Measurements from ENCODE around the gene RPS3A.

DNA sequence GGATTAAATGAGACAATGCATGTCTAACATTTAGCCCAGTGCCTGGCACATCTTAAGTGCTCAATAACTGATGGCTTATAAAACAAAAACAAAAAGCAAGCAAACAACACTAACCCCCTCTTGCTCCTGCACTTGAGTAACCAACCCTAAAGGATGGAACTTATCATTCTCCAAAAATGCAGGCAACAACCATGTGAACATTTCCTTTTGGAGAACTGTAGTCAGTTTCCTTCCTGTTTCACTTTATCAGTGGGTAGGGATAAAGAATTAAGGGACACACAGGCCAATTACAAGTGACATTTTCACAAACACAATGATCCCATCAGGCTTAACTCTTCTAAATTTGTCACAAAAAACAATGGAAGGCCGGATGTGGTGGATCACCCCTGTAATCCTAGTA, 30.4 kb downstream of the RPS3A start:
- TF ChIP-seq, protein P1, sequence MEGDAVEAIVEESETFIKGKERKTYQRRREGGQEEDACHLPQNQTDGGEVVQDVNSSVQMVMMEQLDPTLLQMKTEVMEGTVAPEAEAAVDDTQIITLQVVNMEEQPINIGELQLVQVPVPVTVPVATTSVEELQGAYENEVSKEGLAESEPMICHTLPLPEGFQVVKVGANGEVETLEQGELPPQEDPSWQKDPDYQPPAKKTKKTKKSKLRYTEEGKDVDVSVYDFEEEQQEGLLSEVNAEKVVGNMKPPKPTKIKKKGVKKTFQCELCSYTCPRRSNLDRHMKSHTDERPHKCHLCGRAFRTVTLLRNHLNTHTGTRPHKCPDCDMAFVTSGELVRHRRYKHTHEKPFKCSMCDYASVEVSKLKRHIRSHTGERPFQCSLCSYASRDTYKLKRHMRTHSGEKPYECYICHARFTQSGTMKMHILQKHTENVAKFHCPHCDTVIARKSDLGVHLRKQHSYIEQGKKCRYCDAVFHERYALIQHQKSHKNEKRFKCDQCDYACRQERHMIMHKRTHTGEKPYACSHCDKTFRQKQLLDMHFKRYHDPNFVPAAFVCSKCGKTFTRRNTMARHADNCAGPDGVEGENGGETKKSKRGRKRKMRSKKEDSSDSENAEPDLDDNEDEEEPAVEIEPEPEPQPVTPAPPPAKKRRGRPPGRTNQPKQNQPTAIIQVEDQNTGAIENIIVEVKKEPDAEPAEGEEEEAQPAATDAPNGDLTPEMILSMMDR (tag by site-specific recombination; IDR thresholded peaks at IDR 0.05), result no peak
- TF ChIP-seq, protein P2, sequence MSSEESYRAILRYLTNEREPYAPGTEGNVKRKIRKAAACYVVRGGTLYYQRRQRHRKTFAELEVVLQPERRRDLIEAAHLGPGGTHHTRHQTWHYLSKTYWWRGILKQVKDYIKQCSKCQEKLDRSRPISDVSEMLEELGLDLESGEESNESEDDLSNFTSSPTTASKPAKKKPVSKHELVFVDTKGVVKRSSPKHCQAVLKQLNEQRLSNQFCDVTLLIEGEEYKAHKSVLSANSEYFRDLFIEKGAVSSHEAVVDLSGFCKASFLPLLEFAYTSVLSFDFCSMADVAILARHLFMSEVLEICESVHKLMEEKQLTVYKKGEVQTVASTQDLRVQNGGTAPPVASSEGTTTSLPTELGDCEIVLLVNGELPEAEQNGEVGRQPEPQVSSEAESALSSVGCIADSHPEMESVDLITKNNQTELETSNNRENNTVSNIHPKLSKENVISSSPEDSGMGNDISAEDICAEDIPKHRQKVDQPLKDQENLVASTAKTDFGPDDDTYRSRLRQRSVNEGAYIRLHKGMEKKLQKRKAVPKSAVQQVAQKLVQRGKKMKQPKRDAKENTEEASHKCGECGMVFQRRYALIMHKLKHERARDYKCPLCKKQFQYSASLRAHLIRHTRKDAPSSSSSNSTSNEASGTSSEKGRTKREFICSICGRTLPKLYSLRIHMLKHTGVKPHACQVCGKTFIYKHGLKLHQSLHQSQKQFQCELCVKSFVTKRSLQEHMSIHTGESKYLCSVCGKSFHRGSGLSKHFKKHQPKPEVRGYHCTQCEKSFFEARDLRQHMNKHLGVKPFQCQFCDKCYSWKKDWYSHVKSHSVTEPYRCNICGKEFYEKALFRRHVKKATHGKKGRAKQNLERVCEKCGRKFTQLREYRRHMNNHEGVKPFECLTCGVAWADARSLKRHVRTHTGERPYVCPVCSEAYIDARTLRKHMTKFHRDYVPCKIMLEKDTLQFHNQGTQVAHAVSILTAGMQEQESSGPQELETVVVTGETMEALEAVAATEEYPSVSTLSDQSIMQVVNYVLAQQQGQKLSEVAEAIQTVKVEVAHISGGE (tag by site-specific recombination; conservative IDR thresholded peaks at IDR 0.05; ENCODE audit: low read depth), result no peak
- no peak for TF ChIP-seq ZFP41 (tag by site-specific recombination; IDR thresholded peaks at IDR 0.05; ENCODE audit: borderline replicate concordance)
- TF ChIP-seq, protein P3, sequence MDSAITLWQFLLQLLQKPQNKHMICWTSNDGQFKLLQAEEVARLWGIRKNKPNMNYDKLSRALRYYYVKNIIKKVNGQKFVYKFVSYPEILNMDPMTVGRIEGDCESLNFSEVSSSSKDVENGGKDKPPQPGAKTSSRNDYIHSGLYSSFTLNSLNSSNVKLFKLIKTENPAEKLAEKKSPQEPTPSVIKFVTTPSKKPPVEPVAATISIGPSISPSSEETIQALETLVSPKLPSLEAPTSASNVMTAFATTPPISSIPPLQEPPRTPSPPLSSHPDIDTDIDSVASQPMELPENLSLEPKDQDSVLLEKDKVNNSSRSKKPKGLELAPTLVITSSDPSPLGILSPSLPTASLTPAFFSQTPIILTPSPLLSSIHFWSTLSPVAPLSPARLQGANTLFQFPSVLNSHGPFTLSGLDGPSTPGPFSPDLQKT (IDR thresholded peaks at IDR 0.05; ENCODE audit: borderline replicate concordance, low read depth, low read length), result no peak
- TF ChIP-seq ZNF350 (tag by site-specific recombination; IDR thresholded peaks at IDR 0.05), result no peak
- no peak for TF ChIP-seq GFI1B (tag by site-specific recombination; IDR thresholded peaks at IDR 0.05)
- TF ChIP-seq ZNF548 (tag by site-specific recombination; IDR thresholded peaks at IDR 0.05), result no peak
- TF ChIP-seq HOXA7 (CRISPR knock-in tag; IDR thresholded peaks at IDR 0.05; ENCODE audit: borderline replicate concordance), result no peak
- no peak for TF ChIP-seq ZNF830 (tag by site-specific recombination; IDR thresholded peaks at IDR 0.05; ENCODE audit: low read depth)
- TF ChIP-seq ZNF140 (tag by site-specific recombination; IDR thresholded peaks at IDR 0.05), result no peak
- no peak for TF ChIP-seq ZNF23 (tag by site-specific recombination; IDR thresholded peaks at IDR 0.05; ENCODE audit: borderline replicate concordance)

Measured in HEK293 (cell line).